Caco-2 (cell line): ENCODE results near the gene RBX1. TPM values are rescaled to one million over a fixed set of nuclear protein-coding genes. Genes with fewer than 3 reads are reported as not detected.
"Not testable (repeated sequence)": the region's sequence is repeated elsewhere in the genome, so short reads cannot be mapped to it uniquely, and the experiment has no call there.

Experiments used
- BruUV-seq: library from RNA; stranded (reverse); fragments of 400-500 nt; replicated peaks from 2 replicates; lab custom pipeline; 2021; lab: Mats Ljungman, UMichigan
- CTCF ChIA-PET: fragments of 300-600 bp; sonication (Branson Sonifier 250); formaldehyde crosslinking; loops from one replicate; lab custom pipeline; 2022; ENCODE audit warnings: antibody characterized with exemption; lab: Charles Lee
- POLR2A ChIA-PET: fragments of 300-600 bp; sonication (Branson Sonifier 250); formaldehyde crosslinking; loops from one replicate; lab custom pipeline; 2022; ENCODE audit warnings: antibody characterized with exemption; lab: Charles Lee
- DNase-seq, 2 experiments: peaks; one replicate each; pipeline versions ENCODE4 v3.0.0 to v3.0.0-alpha.2; 2020 to 2022
- H3K27me3 ChIP-seq: replicated peaks from 2 replicates; pipeline ENCODE4 v1.6.0; 2011; ENCODE audit warnings: low read length; ENCODE audit not compliant: control insufficient read depth, insufficient read depth
- H3K36me3 ChIP-seq: 2 replicates; pipeline ENCODE4 v1.5.1; 2011; ENCODE audit warnings: low read length; ENCODE audit not compliant: control insufficient read depth, insufficient read depth
- H3K4me1 ChIP-seq: fragments of 250-450 bp; sonication (Bioruptor Pico); 2 replicates; pipeline ENCODE4 v1.5.1; 2020; ENCODE audit warnings: mild to moderate bottlenecking
- H3K4me3 ChIP-seq: 2 replicates; pipeline ENCODE4 v1.5.1; 2011; ENCODE audit warnings: low read depth, mild to moderate bottlenecking, control low read depth, low read length
- H3K9me3 ChIP-seq: fragments of 250-450 bp; sonication (Bioruptor Pico); 2 replicates; pipeline ENCODE4 v1.5.1; 2020; ENCODE audit warnings: mild to moderate bottlenecking, moderate library complexity
- H3K27ac Mint-ChIP-seq: one replicate; pipeline ENCODE4 v1.8.0; 2022; ENCODE audit warnings: mixed read lengths; ENCODE audit not compliant: unreplicated experiment
- H3K27me3 Mint-ChIP-seq: one replicate; pipeline ENCODE4 v1.8.0; 2022; ENCODE audit warnings: mixed read lengths; ENCODE audit not compliant: insufficient read depth, unreplicated experiment
- H3K36me3 Mint-ChIP-seq: one replicate; pipeline ENCODE4 v1.8.0; 2022; ENCODE audit warnings: mild to moderate bottlenecking, mixed read lengths; ENCODE audit not compliant: insufficient read depth, unreplicated experiment
- H3K4me1 Mint-ChIP-seq: one replicate; pipeline ENCODE4 v1.8.0; 2022; ENCODE audit warnings: low read depth, mixed read lengths; ENCODE audit not compliant: unreplicated experiment
- H3K4me3 Mint-ChIP-seq: one replicate; pipeline ENCODE4 v1.8.0; 2022; ENCODE audit warnings: mild to moderate bottlenecking, moderate library complexity, mixed read lengths; ENCODE audit not compliant: unreplicated experiment
- H3K9me3 Mint-ChIP-seq: one replicate; pipeline ENCODE4 v1.8.0; 2022; ENCODE audit warnings: mixed read lengths; ENCODE audit not compliant: unreplicated experiment
- CTCF ChIP-seq, 2 experiments: fragments of 200-600 bp in 1 of 2; IDR thresholded peaks; 1 replicate in 1 of 2; 2 replicates in 1 of 2; pipeline versions ENCODE4 v1.5.1 to v1.8.0; 2011 to 2022; ENCODE audit warnings: antibody characterized with exemption in 1 of 2, control low read depth in 1 of 2, inconsistent platforms in 1 of 2, low read depth in 1 of 2, low read length in 1 of 2, mild to moderate bottlenecking in 1 of 2, moderate library complexity in 1 of 2; ENCODE audit not compliant: insufficient read depth in 1 of 2, severe bottlenecking in 1 of 2, unreplicated experiment in 1 of 2
- intact Hi-C: fragments of 100-400 bp; cut with micrococcal nuclease; formaldehyde crosslinking; loops from one replicate; pipeline ENCODE4 v1.10.0; 2022; ENCODE audit not compliant: unreplicated experiment
- total RNA-seq: library from RNA; stranded (reverse); gene quantifications from 2 replicates; pipeline ENCODE4 v1.2.3, GENCODE V29; 2022

The RBX1 gene
- total RNA-seq, 1 experiment from 2014 or later, result 70.0 TPM

- TF ChIP-seq CTCF (IDR thresholded peaks at IDR 0.05; ENCODE audit: insufficient read depth in 1 of 2, low read depth in 1 of 2, low read length in 1 of 2, severe bottlenecking in 1 of 2, unreplicated experiment in 1 of 2), result no peak
- intact Hi-C loops, result no loop called here
- Mint-ChIP-seq H3K36me3 (peaks cover 49% of the 10 kb centered on the region), H3K4me3 (no peak overlapping the region), H3K4me1 (no peaks in the 10 kb centered on the region), H3K27ac (no peak overlapping the region), H3K27me3 (no peaks in the 10 kb centered on the region), H3K9me3 (peaks cover 10% of the 10 kb centered on the region)
- BruUV-seq, result no TSS peak
- no peak for DNase-seq
- H3K4me3 ChIP-seq, result no peak overlapping the region
- peaks cover 8% of the 10 kb centered on the region for H3K4me1 ChIP-seq
- H3K27me3 ChIP-seq, result no peaks in the 10 kb centered on the region
- peaks cover 1% of the 10 kb centered on the region; the same call in 1 of the 2 replicates for H3K36me3 ChIP-seq
- CTCF ChIA-PET, result no interaction called here
- H3K9me3 ChIP-seq, result no peaks in the 10 kb centered on the region
- POLR2A ChIA-PET, result no interaction called here
Observed at GRCh38 chr22:40911772-40912171, 39.4 kb upstream of the RBX1 start.

GRCh38 chr22:40912987-40913386 lies 38.2 kb upstream of the RBX1 start:
- H3K9me3 ChIP-seq, intact Hi-C loops, H3K9me3 Mint-ChIP-seq, H3K4me1 Mint-ChIP-seq, H3K27ac Mint-ChIP-seq, POLR2A ChIA-PET, CTCF ChIA-PET, BruUV-seq, H3K4me1 ChIP-seq, H3K27me3 Mint-ChIP-seq, H3K4me3 Mint-ChIP-seq, H3K27me3 ChIP-seq, H3K4me3 ChIP-seq, DNase-seq, H3K36me3 ChIP-seq: not testable (repeated sequence)
- H3K36me3 Mint-ChIP-seq, result peaks cover 43% of the 10 kb centered on the region

- no peaks in the 10 kb centered on the region for H3K27me3 ChIP-seq
- no peaks in the 10 kb centered on the region for H3K4me1 Mint-ChIP-seq
- H3K27ac Mint-ChIP-seq, result no peak overlapping the region
- no peaks in the 10 kb centered on the region for H3K27me3 Mint-ChIP-seq
- TF ChIP-seq CTCF (IDR thresholded peaks at IDR 0.05; ENCODE audit: insufficient read depth in 1 of 2, low read depth in 1 of 2, low read length in 1 of 2, severe bottlenecking in 1 of 2, unreplicated experiment in 1 of 2), result no peak
- peaks cover 46% of the 10 kb centered on the region for H3K36me3 Mint-ChIP-seq
- no peaks in the 10 kb centered on the region for H3K9me3 ChIP-seq
- H3K36me3 ChIP-seq, result no peaks in the 10 kb centered on the region; the same call in 1 of the 2 replicates
- H3K4me1 ChIP-seq, result peaks cover 8% of the 10 kb centered on the region
- H3K4me3 Mint-ChIP-seq, result no peak overlapping the region
- POLR2A ChIA-PET, result no interaction called here
- intact Hi-C loops, result no loop called here
- DNase-seq, result no peak
- BruUV-seq, result no TSS peak
- peaks cover 10% of the 10 kb centered on the region for H3K9me3 Mint-ChIP-seq
- H3K4me3 ChIP-seq, result no peak overlapping the region
- CTCF ChIA-PET, result no interaction called here
Observed at GRCh38 chr22:40919446-40919845, 31.7 kb upstream of the RBX1 start.

- H3K27me3 Mint-ChIP-seq, result no peaks in the 10 kb centered on the region
Observed at GRCh38 chr22:40920526-40920925, 30.7 kb upstream of the RBX1 start.

More at GRCh38 chr22:40920526-40920925, 30.7 kb upstream of the RBX1 start:
- H3K9me3 ChIP-seq, result no peaks in the 10 kb centered on the region
- Mint-ChIP-seq H3K36me3 (peaks cover 39% of the 10 kb centered on the region), H3K9me3 (peaks cover 10% of the 10 kb centered on the region), H3K4me1 (no peaks in the 10 kb centered on the region), H3K4me3 (no peak overlapping the region), H3K27ac (no peak overlapping the region)
- no peaks in the 10 kb centered on the region; the same call in 1 of the 2 replicates for H3K36me3 ChIP-seq
- no peak for DNase-seq
- intact Hi-C loops, result no loop called here
- POLR2A ChIA-PET, result no interaction called here
- peaks cover 5% of the 10 kb centered on the region for H3K4me1 ChIP-seq
- BruUV-seq, result no TSS peak
- no peaks in the 10 kb centered on the region for H3K27me3 ChIP-seq
- no peak for TF ChIP-seq CTCF (IDR thresholded peaks at IDR 0.05; ENCODE audit: insufficient read depth in 1 of 2, low read depth in 1 of 2, low read length in 1 of 2, severe bottlenecking in 1 of 2, unreplicated experiment in 1 of 2)
- H3K4me3 ChIP-seq, result no peak overlapping the region
- CTCF ChIA-PET, result interaction anchor here (0.7 kb wide), 1 partner anchor 101 kb away, joined by 6 read pairs; no protein-coding TSS in a partner anchor
